GM21515 (cell line): ENCODE data around the gene FASTKD1.
"Not testable (repeated sequence)": the region's sequence is repeated elsewhere in the genome, so short reads cannot be mapped to it uniquely, and the experiment has no call there.

Source experiments
- ATAC-seq: cut with Tn5 transposase; IDR thresholded peaks from one replicate; pipeline ENCODE4 v1.9.1; 2021; ENCODE audit not compliant: unreplicated experiment

The FASTKD1 gene

GRCh38 chr2:169573160-169573973, at the start of gene FASTKD1:
TSS of gene FASTKD1 (minus strand) at chr2:169573865. CDS start at chr2:169572029, 1,836 bp downstream.
- peak; percentile 100 for ATAC-seq

GRCh38 chr2:169623235-169623634, 49.6 kb upstream of the FASTKD1 start:
- no peak for ATAC-seq

- ATAC-seq = no peak
Measured at GRCh38 chr2:169620509-169620908, 46.8 kb upstream of the FASTKD1 start.

GRCh38 chr2:169619946-169620345, 46.3 kb upstream of the FASTKD1 start:
- no peak for ATAC-seq

- not testable (repeated sequence) for ATAC-seq
Measured at GRCh38 chr2:169615982-169616381, 42.3 kb upstream of the FASTKD1 start.

- no peak for ATAC-seq
Measured at GRCh38 chr2:169613876-169614275, 40.2 kb upstream of the FASTKD1 start.

- ATAC-seq = no peak
Measured at GRCh38 chr2:169609264-169609663, 35.6 kb upstream of the FASTKD1 start.

- no peak for ATAC-seq
Measured at GRCh38 chr2:169599568-169599967, 25.9 kb upstream of the FASTKD1 start.

- no peak for ATAC-seq
Measured at GRCh38 chr2:169598982-169599381, 25.3 kb upstream of the FASTKD1 start.

GRCh38 chr2:169596546-169596945, 22.9 kb upstream of the FASTKD1 start:
- not testable (repeated sequence) for ATAC-seq

GRCh38 chr2:169590804-169591203, 17.1 kb upstream of the FASTKD1 start:
- no peak for ATAC-seq

- no peak for ATAC-seq
Measured at GRCh38 chr2:169585673-169586072, 12.0 kb upstream of the FASTKD1 start.

- ATAC-seq = peak; percentile 90
Measured at GRCh38 chr2:169584005-169584877, 10.6 kb upstream of the FASTKD1 start, which contains the start of gene PPIG. TSS of gene PPIG (plus strand) at chr2:169584351. CDS start at chr2:169604042, 19,691 bp downstream.

- ATAC-seq = no peak
Measured at GRCh38 chr2:169583518-169583917, 9.9 kb upstream of the FASTKD1 start.

GRCh38 chr2:169582552-169583266, 9.0 kb upstream of the FASTKD1 start:
- not testable (repeated sequence) for ATAC-seq

- no peak for ATAC-seq
Measured at GRCh38 chr2:169579044-169579443, 5.4 kb upstream of the FASTKD1 start.

GRCh38 chr2:169575264-169575663, 1.6 kb upstream of the FASTKD1 start:
- not testable (repeated sequence) for ATAC-seq

GRCh38 chr2:169574539-169574938, 874 bp upstream of the FASTKD1 start:
- ATAC-seq = not testable (repeated sequence)

- ATAC-seq = no peak
Measured at GRCh38 chr2:169573974-169574299, 272 bp upstream of the FASTKD1 start.

- ATAC-seq = no peak
Measured at GRCh38 chr2:169572821-169573159, 875 bp downstream of the FASTKD1 start.

GRCh38 chr2:169572189-169572588, 1.5 kb downstream of the FASTKD1 start:
- no peak for ATAC-seq
